GM12878 (cell line): ENCODE data around the gene YAP1. TPM values are rescaled to one million over a fixed set of nuclear protein-coding genes. Genes with fewer than 3 reads are reported as not detected.

Experiments used
- ATAC-seq: fragments of 200-7000 bp; cut with Tn5 transposase; 3 replicates; pipeline ENCODE4 v1.9.1; 2020; ENCODE audit warnings: mild to moderate bottlenecking, moderate library complexity
- BruUV-seq: library from RNA; stranded (reverse); fragments of 400-500 nt; replicated peaks from 2 replicates; lab custom pipeline; 2021; lab: Mats Ljungman, UMichigan
- CTCF ChIA-PET: fragments of 300-600 bp; sonication (Branson Sonifier 250); formaldehyde crosslinking; extraction: SDS; loops from one replicate; lab custom pipeline; 2021; ENCODE audit warnings: inconsistent platforms; lab: Yijun Ruan, JAX
- POLR2A ChIA-PET: fragments of 350-600 bp; formaldehyde crosslinking; extraction: SDS; loops from one replicate; lab custom pipeline; 2021; ENCODE audit warnings: inconsistent platforms; lab: Charles Lee
- RAD21 ChIA-PET: fragments of 300-600 bp; sonication (Branson Sonifier 250); formaldehyde crosslinking; loops from one replicate; lab custom pipeline; 2023; ENCODE audit warnings: antibody characterized with exemption; ENCODE audit not compliant: unreplicated experiment; lab: Charles Lee
- SMC1A ChIA-PET: fragments of 300-600 bp; sonication (Branson Sonifier 250); formaldehyde crosslinking; loops from one replicate; lab custom pipeline; 2023; ENCODE audit not compliant: unreplicated experiment, uncharacterized antibody; lab: Charles Lee
- DNase-seq: peaks from one replicate; pipeline ENCODE4 v3.0.0-alpha.2; 2011; ENCODE audit warnings: low read depth, low spot score
- FAIRE-seq: peaks from 3 replicates; lab custom pipeline; 2011; peaks lifted over from hg19 to GRCh38; lab: Jason Lieb, UNC
- H2AFZ ChIP-seq: 2 replicates; pipeline ENCODE4 v1.6.0; 2011; ENCODE audit warnings: low read depth, low read length, control low read depth; ENCODE audit not compliant: control insufficient read depth
- H3K27ac ChIP-seq: 2 replicates; pipeline ENCODE4 v1.5.1; 2011; ENCODE audit warnings: control low read depth; ENCODE audit not compliant: control insufficient read depth, insufficient read depth
- H3K27me3 ChIP-seq, 2 experiments: replicated peaks in 1 of 2; 2 replicates each; pipeline versions ENCODE4 v1.6.0 to v1.6.1; 2011; ENCODE audit warnings: low read length in 1 of 2; ENCODE audit not compliant: control insufficient read depth in 2 of 2, insufficient read depth in 2 of 2
- H3K36me3 ChIP-seq, 2 experiments: 2 replicates each; pipeline ENCODE4 v1.5.1; 2011; ENCODE audit warnings: low read length in 1 of 2; ENCODE audit not compliant: control insufficient read depth in 2 of 2, insufficient read depth in 2 of 2
- H3K4me1 ChIP-seq: 2 replicates; pipeline ENCODE4 v1.6.1; 2011; ENCODE audit warnings: mild to moderate bottlenecking, low read length, moderate library complexity, mixed read lengths; ENCODE audit not compliant: control insufficient read depth, insufficient read depth
- H3K4me2 ChIP-seq: 2 replicates; pipeline ENCODE4 v1.6.0; 2011; ENCODE audit warnings: control low read depth; ENCODE audit not compliant: control insufficient read depth, insufficient read depth
- H3K4me3 ChIP-seq: fragments of 200-600 bp; sonication (generic); 2 replicates; pipeline ENCODE4 v1.5.1; 2016
- H3K79me2 ChIP-seq: 2 replicates; pipeline ENCODE4 v1.6.0; 2011; ENCODE audit warnings: low read length; ENCODE audit not compliant: control insufficient read depth, insufficient read depth
- H3K9ac ChIP-seq: 2 replicates; pipeline ENCODE4 v1.8.0; 2011; ENCODE audit warnings: low read length, control low read depth, mixed read lengths; ENCODE audit not compliant: control insufficient read depth, insufficient read depth
- H3K9me3 ChIP-seq: replicated peaks from 3 replicates; pipeline ENCODE4 v1.5.1; 2011; ENCODE audit warnings: mild to moderate bottlenecking, low read length; ENCODE audit not compliant: control insufficient read depth, insufficient read depth
- H4K20me1 ChIP-seq: 2 replicates; pipeline ENCODE4 v1.6.0; 2011; ENCODE audit not compliant: control insufficient read depth, insufficient read depth
- HCFC1 ChIP-seq: fragments of 150-350 bp; IDR thresholded peaks from 2 replicates; pipeline ENCODE4 v1.6.1; 2014; ENCODE audit warnings: low read length
- LARP7 ChIP-seq: fragments of 450-650 bp; IDR thresholded peaks from 2 replicates; pipeline ENCODE4 v1.6.1; 2017; ENCODE audit warnings: mild to moderate bottlenecking
- PBX3 ChIP-seq: IDR thresholded peaks from 2 replicates; pipeline ENCODE4 v1.6.1; 2011; ENCODE audit warnings: mild to moderate bottlenecking, low read depth, low read length, moderate library complexity; ENCODE audit not compliant: insufficient replicate concordance
- REST ChIP-seq: IDR thresholded peaks from 2 replicates; pipeline ENCODE4 v1.6.1; 2012; ENCODE audit warnings: mild to moderate bottlenecking, low read depth, low read length
- WRNIP1 ChIP-seq: IDR thresholded peaks from 2 replicates; pipeline ENCODE4 v1.6.1; 2011; ENCODE audit warnings: low read depth, low read length, improper control_type of control experiment, borderline replicate concordance
- WGBS: methylation state at CpG from one replicate; pipeline ENCODE4 v1.1.6; 2016; ENCODE audit warnings: low lambda C conversion rate; ENCODE audit not compliant: insufficient replicate concordance, insufficient coverage; ENCODE audit errors: missing lambda C conversion rate; 5-methylcytosine and 5-hydroxymethylcytosine counted together
- in situ Hi-C: fragments of 300-500 bp; cut with MboI; formaldehyde crosslinking; loops from 9 replicates; pipeline ENCODE4 v1.14.3; 2018; ENCODE audit warnings: mixed read lengths
- intact Hi-C: fragments of 100-400 bp; cut with micrococcal nuclease; formaldehyde crosslinking; loops from one replicate; pipeline ENCODE4 v1.14.2; 2022; ENCODE audit not compliant: unreplicated experiment
- polyA plus RNA-seq, 11 experiments: library from polyadenylated mRNA; depleted of rRNA in 4 of 11; unstranded in 6 of 11; stranded (reverse) in 5 of 11; fragments of >200 nt; fragmentation: Nextera tagmentation in 4 of 11; fragmentation: Illumina TruSeq in 1 of 11; extraction: Ambion mirVana in 4 of 11; extraction: Trizol in 1 of 11; gene quantifications; 1 replicate in 1 of 11; 2 replicates in 10 of 11; pipeline versions ENCODE4 v1.2.1 to v1.2.3, GENCODE V29; 2011 to 2016; ENCODE audit warnings: inconsistent platforms in 2 of 11, missing spikeins in 2 of 11, low read depth in 1 of 11
- total RNA-seq, 4 experiments: library from RNA; depleted of rRNA in 3 of 4; stranded (reverse); fragments of >200 nt in 3 of 4; fragmentation: Illumina TruSeq in 1 of 4; extraction: Trizol in 1 of 4; gene quantifications; 2 replicates each; pipeline versions ENCODE4 v1.2.1 to v1.2.3, GENCODE V29; 2013 to 2021

The YAP1 gene
- total and polyA plus RNA-seq, 10 of the 15 experiments (the other 5 are each of a cell fraction or from before 2014, with no cell fraction given): 0.03 to 0.33 (median 0.10) TPM; not detected in 6

GRCh38 chr11:102202972-102203371, 92.7 kb downstream of the YAP1 start:
- 0% methylated on average over 3 of the region's 3 CpGs for WGBS
- no peaks in the 10 kb centered on the region for H3K79me2 ChIP-seq
- H3K27ac ChIP-seq: no peak overlapping the region
- no peaks in the 10 kb centered on the region for H3K9me3 ChIP-seq
- intact Hi-C loops (no loop called here), in situ Hi-C loops (no loop called here)
- no peak overlapping the region for H3K9ac ChIP-seq
- RAD21 ChIA-PET: no interaction called here
- no peaks in the 10 kb centered on the region for H3K4me1 ChIP-seq
- no peak overlapping the region for H3K4me2 ChIP-seq
- POLR2A ChIA-PET: no interaction called here
- TF ChIP-seq HCFC1 (no peak), REST (no peak), WRNIP1 (no peak)
- no peaks in the 10 kb centered on the region for H4K20me1 ChIP-seq
- no peak overlapping the region for H3K4me3 ChIP-seq
- no TSS peak for BruUV-seq
- DNase-seq (no peak), ATAC-seq (no peak), FAIRE-seq (no peak)
- SMC1A ChIA-PET: no interaction called here
- no peaks in the 10 kb centered on the region for H3K36me3 ChIP-seq
- CTCF ChIA-PET: interaction anchor here (1.2 kb wide), 1 partner anchor 15 kb away, joined by 3 read pairs; no protein-coding TSS in a partner anchor
- peaks cover 0 to 3% of the 10 kb centered on the region in 2 experiments; a peak in 1 of 4 replicates for H3K27me3 ChIP-seq
- H2AFZ ChIP-seq: no peak overlapping the region

- no peak for FAIRE-seq
- CTCF ChIA-PET: interaction anchor here (1.2 kb wide), 1 partner anchor 16 kb away, joined by 3 read pairs; no protein-coding TSS in a partner anchor
- BruUV-seq: no TSS peak
Measured at GRCh38 chr11:102204174-102204573, 93.9 kb downstream of the YAP1 start.

More at GRCh38 chr11:102204174-102204573, 93.9 kb downstream of the YAP1 start:
- no peaks in the 10 kb centered on the region for H3K36me3 ChIP-seq
- 21% methylated on average over 2 of the region's 2 CpGs for WGBS
- H3K4me3 ChIP-seq: no peak overlapping the region
- no peak overlapping the region for H3K9ac ChIP-seq
- intact Hi-C loops: no loop called here
- TF ChIP-seq LARP7 (no peak), PBX3 (no peak)
- ATAC-seq (no peak), DNase-seq (no peak)
- ChIA-PET POLR2A (no interaction called here), RAD21 (no interaction called here), SMC1A (no interaction called here)
- no peaks in the 10 kb centered on the region for H3K79me2 ChIP-seq
- H3K27me3 ChIP-seq: 0 out of 4 replicates have a peak, but pooled peaks cover 0 to 3% of the 10 kb centered on the region in 2 experiments
- H3K4me1 ChIP-seq: no peaks in the 10 kb centered on the region
- in situ Hi-C loops: no loop called here
- no peak overlapping the region for H3K27ac ChIP-seq
- H2AFZ ChIP-seq: no peak overlapping the region
- H4K20me1 ChIP-seq: no peaks in the 10 kb centered on the region
- H3K9me3 ChIP-seq: no peaks in the 10 kb centered on the region
- no peak overlapping the region for H3K4me2 ChIP-seq
